Central memory CD8-positive, alpha-beta T cell (primary cell): ENCODE results near the gene SLC36A4.
A peak's percentile ranks its signal among the peaks of the same experiment; 100 is the strongest.

Source experiments
- ATAC-seq: fragments of 150-1000 bp; cut with Tn5 transposase; replicated peaks from 2 replicates; pipeline ENCODE4 v1.10.0; 2022; ENCODE audit warnings: mild to moderate bottlenecking, moderate FRiP score, moderate number of reproducible peaks; ENCODE audit not compliant: poor library complexity, severe bottlenecking; ENCODE audit errors: extremely low read depth
- DNase-seq, 2 donors: peaks; one replicate each; pipeline ENCODE4 v3.0.0; 2021; ENCODE audit warnings: low spot score in 2 of 2
- H3K27ac Mint-ChIP-seq: one replicate; pipeline ENCODE4 v1.8.0; 2022; ENCODE audit warnings: low read depth, mild to moderate bottlenecking, moderate library complexity, mixed read lengths
- H3K27me3 Mint-ChIP-seq: one replicate; pipeline ENCODE4 v1.8.0; 2022; ENCODE audit warnings: mixed read lengths
- H3K36me3 Mint-ChIP-seq: one replicate; pipeline ENCODE4 v1.8.0; 2022; ENCODE audit warnings: mild to moderate bottlenecking, moderate library complexity, mixed read lengths; ENCODE audit not compliant: insufficient read depth
- H3K4me1 Mint-ChIP-seq: one replicate; pipeline ENCODE4 v1.8.0; 2022; ENCODE audit warnings: mixed read lengths
- H3K4me3 Mint-ChIP-seq: one replicate; pipeline ENCODE4 v1.8.0; 2022; ENCODE audit warnings: mild to moderate bottlenecking, moderate library complexity, mixed read lengths
- H3K9me3 Mint-ChIP-seq: one replicate; pipeline ENCODE4 v1.8.0; 2022; ENCODE audit warnings: mixed read lengths

Gene SLC36A4

DNA sequence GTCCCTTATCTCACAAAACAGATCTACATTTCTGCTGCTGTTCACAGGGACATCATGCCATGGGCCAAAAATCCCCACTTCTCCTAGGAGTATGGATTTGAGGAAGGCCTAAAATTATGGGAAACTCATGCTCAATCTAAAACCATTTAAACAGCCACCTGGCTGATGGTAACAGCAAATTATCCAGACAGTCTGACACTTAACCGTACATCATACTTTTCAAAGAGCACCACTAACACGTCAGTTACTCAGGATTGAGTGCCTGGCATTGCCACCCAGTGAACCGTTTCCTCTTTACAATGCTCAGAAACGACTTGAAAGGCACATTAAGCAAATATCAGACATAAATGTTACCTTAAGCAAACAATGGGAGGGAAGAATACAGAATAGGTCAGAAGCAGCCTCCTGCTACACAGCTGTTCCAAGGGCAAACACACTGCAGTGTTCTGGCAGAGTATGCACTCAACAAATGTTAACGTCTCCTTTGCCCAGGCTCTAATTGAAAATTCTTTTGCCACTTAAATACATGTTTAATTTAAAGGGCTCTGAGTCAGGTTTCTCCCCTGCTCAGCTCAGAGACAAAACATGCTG, 18.8 kb upstream of the SLC36A4 start:
- Mint-ChIP-seq H3K36me3 (no peaks in the 10 kb centered on the region), H3K27ac (no peak overlapping the region), H3K27me3 (peaks cover 31% of the 10 kb centered on the region), H3K4me1 (no peaks in the 10 kb centered on the region), H3K9me3 (no peaks in the 10 kb centered on the region), H3K4me3 (no peak overlapping the region)
- ATAC-seq (no peak), DNase-seq (no peak)

DNA sequence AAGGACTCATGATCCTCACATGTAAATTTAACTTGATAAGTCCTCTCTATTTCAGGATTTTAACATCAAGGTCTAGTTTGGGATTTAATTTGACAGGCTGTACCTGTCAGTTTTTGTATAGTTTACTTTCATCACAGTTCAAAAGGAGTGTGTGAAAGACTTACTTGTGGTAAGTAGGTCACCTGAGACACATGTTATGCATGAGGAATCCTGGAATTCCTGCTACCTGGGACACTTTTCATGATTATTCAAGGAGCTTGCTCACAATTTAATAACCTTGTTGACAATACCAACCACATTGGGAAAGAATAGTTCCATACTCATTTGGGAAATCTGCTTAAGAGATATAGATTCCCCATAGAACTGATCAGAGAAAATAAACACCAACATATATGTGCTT, 15.8 kb upstream of the SLC36A4 start:
- peaks cover 4% of the 10 kb centered on the region for H3K9me3 Mint-ChIP-seq
- H3K27ac Mint-ChIP-seq, result no peak overlapping the region
- H3K27me3 Mint-ChIP-seq, result peaks cover 17% of the 10 kb centered on the region
- no peak for ATAC-seq
- no peaks in the 10 kb centered on the region for H3K36me3 Mint-ChIP-seq
- no peak for DNase-seq
- no peak overlapping the region for H3K4me3 Mint-ChIP-seq
- no peaks in the 10 kb centered on the region for H3K4me1 Mint-ChIP-seq

DNA sequence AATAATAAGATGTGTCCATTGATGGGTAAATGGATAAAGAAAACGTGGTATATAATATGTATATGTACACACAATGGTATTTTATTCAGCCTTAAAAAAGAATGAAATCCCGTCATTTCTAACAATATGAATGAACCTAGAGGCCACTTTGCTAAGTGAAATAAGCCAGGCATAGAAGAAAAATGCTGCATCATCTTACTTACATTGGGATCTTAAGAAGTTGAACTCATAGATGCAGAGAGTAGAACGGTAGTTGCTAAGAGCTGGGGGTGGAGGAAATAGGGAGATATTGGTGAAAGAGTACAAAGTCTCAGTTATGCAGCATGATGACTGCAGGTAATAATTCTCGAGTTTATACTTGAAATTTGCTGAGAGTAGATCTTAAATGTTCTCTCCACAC, 14.3 kb upstream of the SLC36A4 start:
- H3K4me3 Mint-ChIP-seq, result no peak overlapping the region
- H3K27me3 Mint-ChIP-seq, result peaks cover 3% of the 10 kb centered on the region
- no peaks in the 10 kb centered on the region for H3K36me3 Mint-ChIP-seq
- no peak overlapping the region for H3K27ac Mint-ChIP-seq
- no peaks in the 10 kb centered on the region for H3K4me1 Mint-ChIP-seq
- peaks cover 7% of the 10 kb centered on the region for H3K9me3 Mint-ChIP-seq
- no peak for ATAC-seq
- DNase-seq, result no peak

DNA sequence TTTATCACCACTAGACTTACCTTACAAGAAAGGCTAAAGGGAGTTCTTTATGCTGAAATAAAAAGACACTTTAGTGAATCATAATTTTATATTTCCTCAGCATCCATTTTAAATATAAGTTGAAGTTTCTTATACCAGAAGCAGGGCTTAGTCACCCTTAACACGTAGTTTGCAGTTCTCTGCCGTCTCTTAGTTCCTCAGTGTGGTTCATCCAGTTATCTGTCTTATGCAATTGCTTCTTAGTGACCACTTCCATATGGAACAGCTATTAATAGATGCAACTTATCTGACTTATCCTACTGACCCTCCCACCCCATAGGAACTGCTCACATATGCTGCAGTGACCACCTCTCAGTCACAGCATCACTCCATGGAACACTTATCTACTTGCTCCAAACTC, 11.7 kb upstream of the SLC36A4 start:
- H3K27me3 Mint-ChIP-seq, result no peaks in the 10 kb centered on the region
- no peak overlapping the region for H3K4me3 Mint-ChIP-seq
- ATAC-seq (no peak), DNase-seq (no peak)
- H3K4me1 Mint-ChIP-seq, result no peaks in the 10 kb centered on the region
- no peaks in the 10 kb centered on the region for H3K36me3 Mint-ChIP-seq
- peaks cover 7% of the 10 kb centered on the region for H3K9me3 Mint-ChIP-seq
- H3K27ac Mint-ChIP-seq, result no peak overlapping the region

DNA sequence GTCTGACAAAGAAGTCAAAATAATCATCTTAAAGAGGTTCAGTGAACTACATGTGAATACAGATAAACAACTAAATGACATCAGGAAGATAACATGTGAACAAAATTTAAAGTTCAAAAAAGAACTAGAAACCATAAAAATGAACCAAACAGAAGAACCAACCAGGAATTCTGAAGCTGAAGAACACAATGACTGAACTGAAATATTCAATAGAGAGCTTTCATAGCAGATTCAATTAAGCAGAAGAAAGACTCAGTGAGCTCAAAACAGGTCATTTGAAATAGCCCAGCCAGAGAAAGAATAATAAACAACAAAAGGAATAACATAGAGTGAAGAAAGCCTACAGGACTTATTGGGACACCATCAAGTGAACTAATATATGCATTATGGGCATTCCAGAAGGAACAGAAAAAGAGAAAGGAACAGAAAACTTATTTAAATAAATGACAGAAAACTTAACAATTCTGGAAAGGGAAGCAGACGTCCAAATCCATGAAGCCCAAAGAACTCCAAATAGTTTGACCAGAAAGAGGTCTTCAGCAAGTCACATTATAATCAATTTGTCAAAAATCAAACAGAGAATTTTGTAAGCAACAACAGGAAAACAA, 11.0 kb upstream of the SLC36A4 start:
- no peaks in the 10 kb centered on the region for H3K4me1 Mint-ChIP-seq
- DNase-seq (no peak), ATAC-seq (no peak)
- no peaks in the 10 kb centered on the region for H3K27me3 Mint-ChIP-seq
- no peaks in the 10 kb centered on the region for H3K36me3 Mint-ChIP-seq
- peaks cover 7% of the 10 kb centered on the region for H3K9me3 Mint-ChIP-seq
- H3K27ac Mint-ChIP-seq, result no peak overlapping the region
- H3K4me3 Mint-ChIP-seq, result no peak overlapping the region

DNA sequence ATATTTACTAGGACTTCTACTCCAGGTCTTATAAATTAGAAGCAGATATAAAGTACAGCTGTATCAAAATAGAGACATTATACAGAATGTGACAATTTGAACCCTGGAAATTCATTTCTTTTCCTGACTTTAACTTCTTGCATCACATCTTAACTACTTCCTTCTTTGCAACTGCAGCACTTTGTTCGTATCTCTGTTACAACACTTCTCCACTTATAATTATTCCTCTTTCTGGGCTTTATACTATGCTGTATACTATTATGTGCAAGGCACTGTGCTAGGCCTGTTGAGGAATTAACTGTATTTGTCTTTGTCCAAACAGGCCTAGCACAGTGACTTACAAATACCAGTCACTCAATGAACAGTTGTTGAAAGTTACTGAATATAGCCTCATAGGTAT, 1.8 kb upstream of the SLC36A4 start:
- no peak overlapping the region for H3K27ac Mint-ChIP-seq
- H3K9me3 Mint-ChIP-seq, result no peaks in the 10 kb centered on the region
- peaks cover 10% of the 10 kb centered on the region for H3K27me3 Mint-ChIP-seq
- H3K4me1 Mint-ChIP-seq, result peaks cover 8% of the 10 kb centered on the region
- H3K36me3 Mint-ChIP-seq, result peaks cover 12% of the 10 kb centered on the region
- H3K4me3 Mint-ChIP-seq, result no peak overlapping the region
- DNase-seq (no peak), ATAC-seq (no peak)

DNA sequence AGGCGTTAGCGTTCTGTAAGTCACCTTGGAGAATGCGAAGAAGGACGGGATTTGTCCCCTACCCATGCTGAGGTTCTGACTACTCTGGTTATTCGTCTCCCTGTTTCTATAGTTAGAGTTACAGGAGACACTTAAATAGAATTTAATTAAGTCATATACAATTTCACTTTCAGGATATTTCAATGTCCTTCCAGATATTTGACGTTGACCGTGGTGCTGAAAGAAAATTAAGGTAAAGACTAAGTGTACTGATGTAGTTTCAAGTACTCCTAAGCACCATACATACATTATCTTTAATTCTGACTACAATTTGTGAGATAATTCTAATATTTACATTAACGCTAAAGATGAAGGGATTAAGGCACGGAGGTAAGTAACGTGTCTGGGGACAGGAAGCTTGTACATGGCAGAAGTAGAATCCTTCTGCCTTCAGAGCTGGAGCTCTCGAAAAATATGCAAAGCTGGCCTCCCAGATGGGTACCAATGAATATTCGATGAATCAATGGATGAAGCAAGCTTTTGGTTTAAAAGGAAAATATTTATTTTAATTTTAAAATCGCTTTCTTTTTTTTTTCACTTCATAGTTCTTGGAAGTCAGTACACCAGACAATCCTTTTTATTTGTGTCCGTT, 539 bp upstream of the SLC36A4 start:
- DNase-seq (no peak), ATAC-seq (no peak)
- Mint-ChIP-seq H3K36me3 (peaks cover 14% of the 10 kb centered on the region), H3K27me3 (peaks cover 10% of the 10 kb centered on the region), H3K27ac (peak overlapping the region; percentile 39), H3K4me1 (peaks cover 8% of the 10 kb centered on the region), H3K9me3 (no peaks in the 10 kb centered on the region), H3K4me3 (peak overlapping the region; percentile 90)

DNA sequence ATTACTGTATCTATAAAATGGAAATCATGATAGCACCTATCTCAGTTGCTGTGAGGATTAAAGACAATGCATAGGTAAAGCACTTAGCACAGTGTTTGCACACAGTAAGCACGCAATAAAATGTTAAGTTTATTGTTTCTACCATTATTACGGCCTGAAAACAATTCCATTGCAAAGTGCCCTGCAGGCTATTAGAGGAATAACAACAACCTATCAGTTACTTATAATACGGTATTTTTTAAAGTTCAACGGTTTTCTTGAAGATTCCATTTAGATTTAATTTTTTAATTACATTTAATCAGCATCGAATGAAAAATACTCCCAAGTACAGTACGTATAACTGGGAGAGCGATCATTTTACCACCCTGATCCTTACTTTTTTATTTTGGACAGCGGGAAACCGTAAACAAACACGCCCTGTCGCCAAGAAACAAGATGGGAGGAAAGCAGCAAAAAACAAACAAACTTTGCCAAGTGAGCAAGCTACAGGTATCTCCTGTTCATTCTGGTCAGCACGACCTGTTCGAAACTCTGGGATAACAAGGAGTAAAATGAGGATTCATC, 893 bp downstream of the SLC36A4 start:
- DNase-seq, result no peak
- peak; percentile 5 for ATAC-seq
- Mint-ChIP-seq H3K4me1 (peaks cover 12% of the 10 kb centered on the region), H3K36me3 (peaks cover 14% of the 10 kb centered on the region), H3K27ac (peak overlapping the region; percentile 94), H3K27me3 (peaks cover 10% of the 10 kb centered on the region), H3K4me3 (peak overlapping the region; percentile 90), H3K9me3 (no peaks in the 10 kb centered on the region)

DNA sequence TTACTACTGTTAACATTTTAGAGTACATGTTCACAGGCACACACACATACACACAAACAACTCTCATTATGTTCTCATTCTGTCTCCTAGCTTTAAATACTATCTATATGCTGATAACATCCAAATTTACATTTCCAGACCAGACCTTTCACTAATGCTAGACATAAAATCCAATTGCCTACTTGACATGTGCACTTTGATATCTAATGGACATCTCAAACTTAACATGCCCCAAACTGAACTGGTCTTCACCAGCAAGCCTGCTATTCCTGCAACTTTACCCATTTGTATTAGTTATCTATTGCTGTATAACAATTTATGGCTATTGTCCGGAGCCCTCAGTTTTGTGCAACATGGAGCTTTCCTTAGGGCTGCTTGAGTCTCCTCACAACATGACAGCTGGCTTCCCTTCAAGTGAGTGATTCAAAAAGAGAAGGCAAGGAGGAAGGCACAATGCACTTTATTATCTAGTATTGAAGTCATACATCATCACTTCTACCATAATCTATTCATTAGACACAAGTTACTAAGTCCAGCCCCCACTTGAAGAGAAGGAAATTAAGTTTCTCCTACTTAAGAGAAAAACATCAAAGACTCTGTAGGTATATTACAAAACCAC, 3.0 kb downstream of the SLC36A4 start:
- ATAC-seq (no peak), DNase-seq (no peak)
- no peaks in the 10 kb centered on the region for H3K9me3 Mint-ChIP-seq
- H3K27ac Mint-ChIP-seq, result no peak overlapping the region
- H3K4me1 Mint-ChIP-seq, result peaks cover 15% of the 10 kb centered on the region
- no peak overlapping the region for H3K4me3 Mint-ChIP-seq
- no peaks in the 10 kb centered on the region for H3K27me3 Mint-ChIP-seq
- peaks cover 14% of the 10 kb centered on the region for H3K36me3 Mint-ChIP-seq

DNA sequence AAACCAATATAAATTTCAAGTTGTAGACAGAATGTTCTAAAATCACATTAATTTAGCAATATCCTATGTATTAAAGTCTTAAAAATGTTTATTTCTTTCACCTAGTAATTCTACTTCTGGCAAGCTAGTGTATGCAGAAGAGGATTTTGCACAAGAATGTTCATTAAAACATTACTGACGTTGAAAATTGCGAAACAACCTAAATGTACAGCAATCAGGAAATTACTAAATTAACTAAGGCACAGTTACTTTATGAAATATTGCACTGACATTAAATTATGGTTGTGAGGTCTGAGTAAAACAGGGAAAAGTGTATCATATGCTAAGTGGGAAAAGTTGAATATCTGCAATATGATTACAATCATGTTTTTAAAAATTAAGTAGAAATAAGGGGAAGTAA, 4.1 kb downstream of the SLC36A4 start:
- H3K4me3 Mint-ChIP-seq, result no peak overlapping the region
- H3K9me3 Mint-ChIP-seq, result no peaks in the 10 kb centered on the region
- H3K27ac Mint-ChIP-seq, result no peak overlapping the region

DNA sequence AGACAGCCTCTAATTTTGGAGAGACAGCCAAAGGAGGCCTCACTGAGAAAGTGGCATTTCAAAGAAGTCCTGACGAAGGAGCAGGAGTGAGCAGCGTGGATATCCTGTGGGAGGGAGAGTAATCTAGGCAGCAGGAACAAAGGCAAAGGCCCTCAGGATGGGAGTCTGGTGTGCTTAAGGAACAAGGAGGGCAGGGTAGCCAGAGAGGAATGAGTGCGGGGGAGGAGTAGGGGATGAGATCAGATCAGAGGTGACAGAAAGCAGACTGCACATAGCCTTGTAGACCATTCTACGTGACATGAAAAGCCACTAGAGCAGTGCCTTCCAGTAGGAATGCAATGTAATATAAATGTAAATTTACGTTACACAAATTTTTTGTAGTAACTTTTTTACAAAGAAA, 5.6 kb downstream of the SLC36A4 start:
- DNase-seq, result no peak
- H3K4me1 Mint-ChIP-seq, result peaks cover 15% of the 10 kb centered on the region
- H3K36me3 Mint-ChIP-seq, result peaks cover 10% of the 10 kb centered on the region
- H3K9me3 Mint-ChIP-seq, result peaks cover 5% of the 10 kb centered on the region
- H3K4me3 Mint-ChIP-seq, result no peak overlapping the region
- H3K27me3 Mint-ChIP-seq, result no peaks in the 10 kb centered on the region
- ATAC-seq, result no peak
- H3K27ac Mint-ChIP-seq, result no peak overlapping the region

More for the DNA sequence above, 4.1 kb downstream of the SLC36A4 start:
- Mint-ChIP-seq H3K4me1 (peaks cover 15% of the 10 kb centered on the region), H3K36me3 (peaks cover 14% of the 10 kb centered on the region), H3K27me3 (no peaks in the 10 kb centered on the region)
- DNase-seq (no peak), ATAC-seq (no peak)

DNA sequence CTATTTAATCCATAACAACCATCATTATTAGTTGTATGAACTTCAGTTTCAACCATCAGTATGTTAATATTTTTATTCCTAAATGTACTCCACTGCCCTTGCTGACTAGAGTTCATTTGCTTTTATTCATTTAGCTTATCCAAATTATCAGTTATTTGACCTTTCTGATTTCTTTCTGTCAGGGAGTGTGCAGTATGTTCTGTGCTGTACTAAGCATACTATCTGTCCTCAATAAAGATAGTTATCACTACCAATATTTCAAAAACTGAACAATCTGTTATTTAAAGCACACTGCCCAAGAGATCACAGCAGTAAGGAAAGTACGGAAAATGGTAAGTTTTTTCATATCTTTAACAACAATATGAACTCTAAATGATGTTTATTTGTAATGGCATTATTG, 8.3 kb downstream of the SLC36A4 start:
- H3K9me3 Mint-ChIP-seq, result peaks cover 6% of the 10 kb centered on the region
- peaks cover 7% of the 10 kb centered on the region for H3K4me1 Mint-ChIP-seq

DNA sequence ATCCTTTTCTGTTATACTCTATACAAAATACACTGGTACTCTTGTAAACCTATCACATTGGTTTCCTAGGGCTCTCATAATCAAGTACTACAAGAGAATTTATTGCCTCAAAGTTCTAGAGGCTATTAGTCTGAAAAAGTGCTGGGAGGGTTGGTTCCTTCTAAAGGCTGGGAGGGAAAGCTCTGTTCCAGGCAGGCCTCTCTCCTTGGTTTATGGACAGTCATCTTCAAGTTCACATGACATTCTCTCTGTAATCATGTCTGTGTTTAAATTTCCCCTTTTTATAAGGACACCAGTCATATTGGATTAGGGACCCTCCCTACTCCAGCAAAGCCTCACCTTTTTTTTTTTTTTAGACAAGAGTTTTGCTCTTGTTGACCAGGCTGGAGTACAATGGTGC, 9.1 kb downstream of the SLC36A4 start:
- peaks cover 6% of the 10 kb centered on the region for H3K9me3 Mint-ChIP-seq
- peaks cover 2% of the 10 kb centered on the region for H3K36me3 Mint-ChIP-seq
- no peak overlapping the region for H3K27ac Mint-ChIP-seq
- H3K4me1 Mint-ChIP-seq, result peaks cover 7% of the 10 kb centered on the region
- H3K4me3 Mint-ChIP-seq, result no peak overlapping the region
- DNase-seq, result no peak
- H3K27me3 Mint-ChIP-seq, result no peaks in the 10 kb centered on the region
- ATAC-seq, result no peak

More for the DNA sequence above, 8.3 kb downstream of the SLC36A4 start:
- H3K36me3 Mint-ChIP-seq, result peaks cover 2% of the 10 kb centered on the region
- ATAC-seq (no peak), DNase-seq (no peak)
- H3K27me3 Mint-ChIP-seq, result no peaks in the 10 kb centered on the region
- no peak overlapping the region for H3K27ac Mint-ChIP-seq
- no peak overlapping the region for H3K4me3 Mint-ChIP-seq
